Mesenchymal stem cell (in vitro differentiated cells and primary cell): Measurements from ENCODE around the gene MYO15B.

ENCODE experiments used
- DNase-seq: peaks from one replicate; pipeline ENCODE4 v3.0.0-alpha.2; 2013
- H2AFZ ChIP-seq: one replicate; pipeline ENCODE4 v1.6.1; 2013; ENCODE audit warnings: low read depth, mild to moderate bottlenecking, control low read depth, inconsistent platforms, low read length, moderate library complexity
- H2AK5ac ChIP-seq: 2 replicates; pipeline ENCODE4 v1.6.1; 2013; ENCODE audit warnings: low read length, moderate library complexity, mild to moderate bottlenecking, inconsistent platforms; ENCODE audit not compliant: severe bottlenecking
- H2BK120ac ChIP-seq: one replicate; pipeline ENCODE4 v1.6.1; 2013; ENCODE audit warnings: low read depth, mild to moderate bottlenecking, inconsistent platforms, low read length, moderate library complexity
- H2BK12ac ChIP-seq, 2 experiments: one replicate each; pipeline ENCODE4 v1.6.1; 2013; ENCODE audit warnings: inconsistent platforms in 2 of 2, low read length in 2 of 2, mild to moderate bottlenecking in 2 of 2, moderate library complexity in 2 of 2, control low read depth in 1 of 2
- H2BK15ac ChIP-seq: one replicate; pipeline ENCODE4 v1.6.1; 2013; ENCODE audit warnings: mild to moderate bottlenecking, low read depth, inconsistent platforms; ENCODE audit not compliant: poor library complexity, severe bottlenecking
- H2BK5ac ChIP-seq: 2 replicates; pipeline ENCODE4 v1.6.1; 2013; ENCODE audit warnings: low read depth, mild to moderate bottlenecking, low read length, control low read depth, inconsistent platforms; ENCODE audit not compliant: poor library complexity, severe bottlenecking
- H3K14ac ChIP-seq, 2 experiments: one replicate each; pipeline ENCODE4 v1.6.1; 2013; ENCODE audit warnings: inconsistent platforms in 2 of 2, low read length in 2 of 2, control low read depth in 1 of 2, mild to moderate bottlenecking in 1 of 2, moderate library complexity in 1 of 2
- H3K18ac ChIP-seq, 2 experiments: one replicate each; pipeline ENCODE4 v1.6.1; 2013; ENCODE audit warnings: inconsistent platforms in 2 of 2, low read length in 2 of 2, control low read depth in 1 of 2, low read depth in 1 of 2, mild to moderate bottlenecking in 1 of 2
- H3K23ac ChIP-seq, 2 experiments: one replicate each; pipeline ENCODE4 v1.6.1; 2013; ENCODE audit warnings: inconsistent platforms in 2 of 2, low read length in 2 of 2, mild to moderate bottlenecking in 2 of 2, moderate library complexity in 2 of 2, control low read depth in 1 of 2
- H3K27ac ChIP-seq: 2 replicates; pipeline ENCODE4 v1.5.1; 2013; ENCODE audit warnings: mild to moderate bottlenecking, moderate library complexity, low read length, control low read depth, inconsistent platforms; ENCODE audit not compliant: poor library complexity, severe bottlenecking
- H3K27me3 ChIP-seq, 2 experiments: 2 replicates each; pipeline versions ENCODE4 v1.6.1 to v1.7.0; 2013; ENCODE audit warnings: low read length in 2 of 2, mild to moderate bottlenecking in 2 of 2, moderate library complexity in 2 of 2, control low read depth in 1 of 2, inconsistent platforms in 1 of 2; ENCODE audit not compliant: control insufficient read depth in 1 of 2, insufficient read depth in 1 of 2
- H3K36me3 ChIP-seq, 2 experiments: 2 replicates each; pipeline versions ENCODE4 v1.6.1 to v1.7.0; 2013; ENCODE audit warnings: low read length in 2 of 2, control low read depth in 1 of 2, inconsistent platforms in 1 of 2, low read depth in 1 of 2, mild to moderate bottlenecking in 1 of 2; ENCODE audit not compliant: insufficient read depth in 2 of 2, control insufficient read depth in 1 of 2
- H3K4ac ChIP-seq, 2 experiments: one replicate each; pipeline ENCODE4 v1.6.1; 2013; ENCODE audit warnings: inconsistent platforms in 2 of 2, low read length in 2 of 2, mild to moderate bottlenecking in 2 of 2, moderate library complexity in 2 of 2, control low read depth in 1 of 2, low read depth in 1 of 2
- H3K4me1 ChIP-seq: 2 replicates; pipeline ENCODE4 v1.6.1; 2013; ENCODE audit warnings: low read depth, low read length, control low read depth; ENCODE audit not compliant: control insufficient read depth, insufficient read depth
- H3K4me2 ChIP-seq: 2 replicates; pipeline ENCODE4 v1.6.1; 2013; ENCODE audit warnings: low read length, mild to moderate bottlenecking, inconsistent platforms; ENCODE audit not compliant: poor library complexity, severe bottlenecking
- H3K4me3 ChIP-seq, 2 experiments: 2 replicates each; pipeline versions ENCODE4 v1.5.1 to v1.7.0; 2013; ENCODE audit warnings: low read length in 2 of 2, mild to moderate bottlenecking in 2 of 2, control low read depth in 1 of 2, low read depth in 1 of 2; ENCODE audit not compliant: insufficient read depth in 1 of 2
- H3K79me1 ChIP-seq: replicated peaks from 2 replicates; pipeline ENCODE4 v1.6.1; 2013; ENCODE audit warnings: mild to moderate bottlenecking, control low read depth, low read length, inconsistent platforms; ENCODE audit not compliant: poor library complexity, severe bottlenecking
- H3K9ac ChIP-seq: 2 replicates; pipeline ENCODE4 v1.7.0; 2013; ENCODE audit warnings: mild to moderate bottlenecking, low read length, moderate library complexity
- H3K9me3 ChIP-seq: 2 replicates; pipeline ENCODE4 v1.7.0; 2013; ENCODE audit warnings: mild to moderate bottlenecking, low read length; ENCODE audit not compliant: control insufficient read depth
- H4K8ac ChIP-seq: one replicate; pipeline ENCODE4 v1.6.1; 2013; ENCODE audit warnings: inconsistent platforms, mild to moderate bottlenecking, low read length, moderate library complexity
- H4K91ac ChIP-seq: one replicate; pipeline ENCODE4 v1.6.1; 2013; ENCODE audit warnings: mild to moderate bottlenecking, low read length, inconsistent platforms
- WGBS: methylation state at CpG from one replicate; pipeline ENCODE4 v1.1.7; 2013; ENCODE audit warnings: mixed read lengths; 5-methylcytosine and 5-hydroxymethylcytosine counted together

Gene MYO15B

DNA sequence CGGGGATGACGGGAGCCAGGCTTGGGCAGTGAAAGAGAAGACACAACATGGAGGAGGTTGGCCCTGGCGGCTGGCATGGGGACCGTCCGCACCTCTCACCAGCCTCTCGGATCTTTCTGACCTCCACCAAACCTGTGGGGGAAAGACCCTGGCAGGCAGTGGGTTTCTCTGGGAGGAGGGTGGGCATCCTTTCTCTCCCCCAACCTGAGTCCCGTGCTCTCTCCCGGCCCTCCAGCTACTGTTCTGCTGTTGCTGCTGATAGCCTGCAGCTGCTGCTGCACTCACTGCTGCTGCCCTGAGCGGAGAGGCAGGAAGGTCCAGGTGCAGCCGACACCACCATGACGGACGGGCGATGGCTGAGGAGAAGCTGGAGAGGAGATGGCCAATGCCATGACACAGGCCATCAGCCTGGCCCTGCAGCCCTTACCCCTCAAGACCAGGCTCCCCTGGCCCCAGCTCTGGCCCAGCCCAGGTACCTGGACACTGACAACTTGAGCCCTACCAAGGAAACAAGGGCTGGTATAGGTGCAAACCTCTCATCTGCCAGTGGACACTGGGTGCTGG lies 53.0 kb downstream of the MYO15B start:
- H3K27me3 ChIP-seq = no peaks in the 10 kb centered on the region
- no peak overlapping the region for H4K8ac ChIP-seq
- H2AK5ac ChIP-seq = no peak overlapping the region
- no peak overlapping the region for H2BK12ac ChIP-seq
- H3K23ac ChIP-seq = no peak overlapping the region
- no peak overlapping the region for H4K91ac ChIP-seq
- H3K36me3 ChIP-seq = peaks cover 6 to 51% of the 10 kb centered on the region in 2 experiments
- H3K4me1 ChIP-seq = peaks cover 26% of the 10 kb centered on the region
- H3K18ac ChIP-seq = no peak overlapping the region
- no peak for DNase-seq
- WGBS = 98% methylated on average over 10 of the region's 13 CpGs
- H3K14ac ChIP-seq = no peak overlapping the region
- H2BK120ac ChIP-seq = no peak overlapping the region
- no peaks in the 10 kb centered on the region for H3K9me3 ChIP-seq
- no peak overlapping the region for H3K27ac ChIP-seq
- no peak overlapping the region for H3K9ac ChIP-seq
- no peak overlapping the region for H2BK5ac ChIP-seq
- no peak overlapping the region for H3K4ac ChIP-seq
- H3K79me1 ChIP-seq = peaks cover 10% of the 10 kb centered on the region
- no peak overlapping the region for H2BK15ac ChIP-seq
- no peak overlapping the region for H3K4me3 ChIP-seq
- no peak overlapping the region for H3K4me2 ChIP-seq
- H2AFZ ChIP-seq = no peak overlapping the region

DNA sequence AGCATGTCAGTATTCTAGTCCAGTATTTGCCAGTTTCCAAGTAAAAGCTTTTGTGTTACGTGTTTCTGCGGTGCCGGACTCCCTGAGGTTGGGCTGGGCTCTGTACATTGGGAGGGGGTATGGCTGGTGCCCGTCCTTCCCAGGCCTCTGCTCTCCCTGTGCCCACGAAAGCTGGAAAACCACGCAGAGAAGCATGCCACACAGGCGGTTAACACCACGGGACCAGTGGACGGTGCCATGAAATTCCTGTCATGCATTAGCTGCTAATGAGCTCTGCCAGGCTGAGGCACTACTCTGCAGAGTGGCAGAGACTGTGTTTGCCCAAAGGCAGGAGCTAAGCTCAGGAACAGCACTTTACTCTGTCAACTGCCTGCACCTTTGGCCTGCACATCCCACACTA lies 53.7 kb downstream of the MYO15B start:
- peaks cover 27% of the 10 kb centered on the region for H3K4me1 ChIP-seq

DNA sequence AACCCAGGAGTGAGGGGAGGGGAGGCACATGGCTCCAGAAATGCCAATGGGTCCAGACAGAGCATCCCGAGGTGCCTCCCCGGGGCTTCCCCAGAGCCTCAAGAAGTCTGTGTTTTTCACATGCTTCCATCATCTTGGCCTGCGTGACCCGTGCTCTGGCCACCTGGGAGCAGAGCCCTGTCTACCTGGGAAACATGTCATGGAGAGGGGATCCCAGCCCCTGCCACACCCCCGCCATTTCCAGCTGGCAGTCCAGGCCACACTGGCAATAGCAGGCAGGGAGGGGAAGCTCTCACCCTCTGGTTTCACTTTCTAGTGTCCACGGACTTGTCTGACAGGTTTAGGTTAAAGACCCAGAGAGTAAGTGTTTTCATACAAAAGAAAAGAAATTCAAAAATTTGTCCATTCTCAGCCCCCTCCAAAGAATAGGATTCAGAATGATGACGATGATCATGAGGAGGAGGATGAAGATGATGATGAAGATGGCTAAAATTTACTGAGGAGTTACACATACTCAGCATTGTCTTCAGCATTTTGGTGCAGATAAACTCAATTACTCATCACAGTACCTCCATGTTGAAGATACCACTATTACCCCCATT lies 54.7 kb downstream of the MYO15B start:
- H3K27ac ChIP-seq = no peak overlapping the region
- no peak for DNase-seq
- peaks cover 12% of the 10 kb centered on the region for H3K79me1 ChIP-seq
- no peak overlapping the region for H2BK120ac ChIP-seq
- H3K27me3 ChIP-seq = no peaks in the 10 kb centered on the region
- no peak overlapping the region for H3K14ac ChIP-seq
- H3K4me3 ChIP-seq = no peak overlapping the region
- peaks cover 30% of the 10 kb centered on the region for H3K4me1 ChIP-seq
- no peak overlapping the region for H3K4ac ChIP-seq
- peaks cover 10 to 43% of the 10 kb centered on the region in 2 experiments for H3K36me3 ChIP-seq
- no peak overlapping the region for H4K8ac ChIP-seq
- no peak overlapping the region for H3K23ac ChIP-seq
- H4K91ac ChIP-seq = no peak overlapping the region
- H2BK5ac ChIP-seq = no peak overlapping the region
- no peak overlapping the region for H2BK12ac ChIP-seq
- H3K9ac ChIP-seq = no peak overlapping the region
- no peak overlapping the region for H2BK15ac ChIP-seq
- no peaks in the 10 kb centered on the region for H3K9me3 ChIP-seq
- H2AFZ ChIP-seq = no peak overlapping the region
- 97% methylated on average over 5 of the region's 7 CpGs for WGBS
- H3K4me2 ChIP-seq = no peak overlapping the region
- peak overlapping the region; percentile 82 for H2AK5ac ChIP-seq
- H3K18ac ChIP-seq = no peak overlapping the region

More for the DNA sequence above, 53.7 kb downstream of the MYO15B start:
- no peak overlapping the region for H3K23ac ChIP-seq
- H2BK12ac ChIP-seq = no peak overlapping the region
- no peak overlapping the region for H4K91ac ChIP-seq
- H3K14ac ChIP-seq = no peak overlapping the region
- peak overlapping the region; percentile 3 for H2AK5ac ChIP-seq
- H3K4me2 ChIP-seq = no peak overlapping the region
- peaks cover 7 to 45% of the 10 kb centered on the region in 2 experiments for H3K36me3 ChIP-seq
- no peak overlapping the region for H2BK15ac ChIP-seq
- H2AFZ ChIP-seq = no peak overlapping the region
- H3K9ac ChIP-seq = no peak overlapping the region
- H3K79me1 ChIP-seq = peaks cover 9% of the 10 kb centered on the region
- H3K18ac ChIP-seq = no peak overlapping the region
- no peak overlapping the region for H3K4ac ChIP-seq
- no peak overlapping the region for H4K8ac ChIP-seq
- H3K27ac ChIP-seq = no peak overlapping the region
- 91% methylated on average over 9 of the region's 9 CpGs for WGBS
- no peaks in the 10 kb centered on the region for H3K27me3 ChIP-seq
- no peak for DNase-seq
- H2BK5ac ChIP-seq = no peak overlapping the region
- H3K9me3 ChIP-seq = no peaks in the 10 kb centered on the region
- no peak overlapping the region for H2BK120ac ChIP-seq
- H3K4me3 ChIP-seq = no peak overlapping the region

GRCh38 chr17:75642784-75643642 lies 55.4 kb downstream of the MYO15B start:
- Histone ChIP-seq H2BK5ac (no peak overlapping the region), H3K23ac (no peak overlapping the region), H2AK5ac (peak overlapping the region; percentile 71), H3K9ac (no peak overlapping the region), H3K9me3 (no peaks in the 10 kb centered on the region), H2AFZ (no peak overlapping the region), H2BK120ac (no peak overlapping the region), H3K18ac (no peak overlapping the region), H3K79me1 (peaks cover 15% of the 10 kb centered on the region), H3K4me2 (no peak overlapping the region), H4K91ac (no peak overlapping the region), H4K8ac (no peak overlapping the region), H3K14ac (no peak overlapping the region), H3K27ac (no peak overlapping the region), H3K4me3 (no peak overlapping the region), H2BK12ac (no peak overlapping the region), H3K4me1 (peaks cover 30% of the 10 kb centered on the region), H3K36me3 (peaks cover 12 to 40% of the 10 kb centered on the region in 2 experiments), H3K4ac (no peak overlapping the region), H3K27me3 (no peaks in the 10 kb centered on the region), H2BK15ac (no peak overlapping the region)
- 94% methylated on average over 17 of the region's 17 CpGs for WGBS
- DNase-seq = no peak
